HG03378 (cell line): ENCODE measurements around the gene KXD1.
"Not testable (repeated sequence)": the region's sequence is repeated elsewhere in the genome, so short reads cannot be mapped to it uniquely, and the experiment has no call there.

Source experiments
- ATAC-seq: cut with Tn5 transposase; IDR thresholded peaks from one replicate; pipeline ENCODE4 v1.9.1; 2021; ENCODE audit warnings: mild to moderate bottlenecking, moderate library complexity; ENCODE audit not compliant: unreplicated experiment

KXD1 gene

GRCh38 chr19:18599485-18599884 lies 41.8 kb downstream of the KXD1 start:
- ATAC-seq: no peak

- not testable (repeated sequence) for ATAC-seq
Measured at GRCh38 chr19:18600692-18601397, 43.2 kb downstream of the KXD1 start.

GRCh38 chr19:18601875-18602274 lies 44.2 kb downstream of the KXD1 start:
- ATAC-seq: no peak

GRCh38 chr19:18603255-18603957 lies 45.7 kb downstream of the KXD1 start:
- no peak for ATAC-seq

- ATAC-seq: no peak
Measured at GRCh38 chr19:18603958-18604819, 46.5 kb downstream of the KXD1 start.

GRCh38 chr19:18604820-18605159 lies 47.1 kb downstream of the KXD1 start:
- ATAC-seq: no peak

GRCh38 chr19:18605196-18605545 lies 47.5 kb downstream of the KXD1 start:
- ATAC-seq: no peak

GRCh38 chr19:18605546-18606280 lies 48.0 kb downstream of the KXD1 start:
- ATAC-seq: no peak

GRCh38 chr19:18606281-18607225 lies 48.9 kb downstream of the KXD1 start, which contains the start of gene CRLF1:
Gene CRLF1 (minus strand): TSS chr19:18606799. CDS start chr19:18606656, 143 bp downstream.
- no peak for ATAC-seq

- ATAC-seq: no peak
Measured at GRCh38 chr19:18607226-18608101, 49.8 kb downstream of the KXD1 start.

- no peak for ATAC-seq
Measured at GRCh38 chr19:18608102-18608804, 50.6 kb downstream of the KXD1 start.

- ATAC-seq: no peak
Measured at GRCh38 chr19:18608805-18609716, 51.4 kb downstream of the KXD1 start.

GRCh38 chr19:18609717-18610051 lies 52.0 kb downstream of the KXD1 start:
- ATAC-seq: no peak

GRCh38 chr19:18610245-18610555 lies 52.5 kb downstream of the KXD1 start:
- ATAC-seq: no peak

- no peak for ATAC-seq
Measured at GRCh38 chr19:18610556-18611326, 53.1 kb downstream of the KXD1 start.

GRCh38 chr19:18611327-18612050 lies 53.8 kb downstream of the KXD1 start:
- ATAC-seq: no peak
